ENCODE results near the gene CD6. TPM values are rescaled to one million over a fixed set of nuclear protein-coding genes. Genes with fewer than 3 reads are reported as not detected.

The CD6 gene
- total RNA-seq, 1 donor from 2014 or later, result 0.39 TPM

DNA sequence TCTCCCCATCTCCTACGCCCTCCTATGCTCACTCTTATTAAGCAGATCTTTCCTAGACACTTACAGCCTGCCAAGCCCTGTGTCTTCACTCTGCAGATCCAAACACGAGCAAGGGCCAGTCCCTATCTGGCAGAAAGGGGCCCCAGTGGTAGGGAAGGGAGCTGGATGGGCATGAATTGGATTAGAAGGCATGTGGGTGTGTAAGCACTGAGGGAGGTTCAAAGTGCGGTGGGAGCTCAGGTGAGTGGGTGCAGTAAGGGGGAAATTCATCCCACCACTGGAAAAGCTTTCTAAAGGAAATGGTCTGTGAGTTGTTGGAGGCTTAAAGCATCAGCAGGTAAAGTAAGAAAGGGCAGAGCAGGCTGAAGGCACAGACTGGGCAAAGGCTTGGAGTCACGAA, 41.7 kb upstream of the CD6 start:
- Histone ChIP-seq H3K9ac (ENCODE audit: low read length) (no peak overlapping the region), H4K20me1 (ENCODE audit: insufficient read depth, low read length) (peaks cover 24% of the 10 kb centered on the region), H3K79me2 (ENCODE audit: insufficient read depth, low read length) (peaks cover under 1% of the 10 kb centered on the region), H2AFZ (ENCODE audit: low read depth, low read length) (no peak overlapping the region), H3K9me3 (ENCODE audit: insufficient read depth, low read depth, low read length) (no peaks in the 10 kb centered on the region), H3K4me2 (ENCODE audit: low read length) (no peak overlapping the region), H3K4me1 (ENCODE audit: insufficient read depth, low read length) (peaks cover 12% of the 10 kb centered on the region), H3K27me3 (ENCODE audit: insufficient read depth, low read length) (no peaks in the 10 kb centered on the region), H3K27ac (ENCODE audit: low read depth, low read length) (no peak overlapping the region), H3K36me3 (ENCODE audit: insufficient read depth, low read length) (peaks cover 3% of the 10 kb centered on the region), H3K4me3 (ENCODE audit: insufficient read depth, low read depth, low read length) (no peak overlapping the region)
- no peak for DNase-seq (ENCODE audit: low read depth)
- Mint-ChIP-seq H3K9me3 (ENCODE audit: unreplicated experiment) (no peaks in the 10 kb centered on the region), H3K4me1 (ENCODE audit: low read depth, unreplicated experiment) (peaks cover 8% of the 10 kb centered on the region), H3K27ac (ENCODE audit: unreplicated experiment) (no peak overlapping the region), H3K27me3 (ENCODE audit: low read depth, unreplicated experiment) (no peaks in the 10 kb centered on the region), H3K4me3 (ENCODE audit: unreplicated experiment) (no peak overlapping the region), H3K36me3 (ENCODE audit: low read depth, unreplicated experiment) (peaks cover 21% of the 10 kb centered on the region)
- no peak for FAIRE-seq
- TF ChIP-seq, protein P1, sequence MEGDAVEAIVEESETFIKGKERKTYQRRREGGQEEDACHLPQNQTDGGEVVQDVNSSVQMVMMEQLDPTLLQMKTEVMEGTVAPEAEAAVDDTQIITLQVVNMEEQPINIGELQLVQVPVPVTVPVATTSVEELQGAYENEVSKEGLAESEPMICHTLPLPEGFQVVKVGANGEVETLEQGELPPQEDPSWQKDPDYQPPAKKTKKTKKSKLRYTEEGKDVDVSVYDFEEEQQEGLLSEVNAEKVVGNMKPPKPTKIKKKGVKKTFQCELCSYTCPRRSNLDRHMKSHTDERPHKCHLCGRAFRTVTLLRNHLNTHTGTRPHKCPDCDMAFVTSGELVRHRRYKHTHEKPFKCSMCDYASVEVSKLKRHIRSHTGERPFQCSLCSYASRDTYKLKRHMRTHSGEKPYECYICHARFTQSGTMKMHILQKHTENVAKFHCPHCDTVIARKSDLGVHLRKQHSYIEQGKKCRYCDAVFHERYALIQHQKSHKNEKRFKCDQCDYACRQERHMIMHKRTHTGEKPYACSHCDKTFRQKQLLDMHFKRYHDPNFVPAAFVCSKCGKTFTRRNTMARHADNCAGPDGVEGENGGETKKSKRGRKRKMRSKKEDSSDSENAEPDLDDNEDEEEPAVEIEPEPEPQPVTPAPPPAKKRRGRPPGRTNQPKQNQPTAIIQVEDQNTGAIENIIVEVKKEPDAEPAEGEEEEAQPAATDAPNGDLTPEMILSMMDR (IDR thresholded peaks at IDR 0.05; ENCODE audit: insufficient read depth, low read depth, low read length), result no peak
- no peak for TF ChIP-seq EZH2 (IDR thresholded peaks at IDR 0.05; ENCODE audit: insufficient read depth, low read length)

DNA sequence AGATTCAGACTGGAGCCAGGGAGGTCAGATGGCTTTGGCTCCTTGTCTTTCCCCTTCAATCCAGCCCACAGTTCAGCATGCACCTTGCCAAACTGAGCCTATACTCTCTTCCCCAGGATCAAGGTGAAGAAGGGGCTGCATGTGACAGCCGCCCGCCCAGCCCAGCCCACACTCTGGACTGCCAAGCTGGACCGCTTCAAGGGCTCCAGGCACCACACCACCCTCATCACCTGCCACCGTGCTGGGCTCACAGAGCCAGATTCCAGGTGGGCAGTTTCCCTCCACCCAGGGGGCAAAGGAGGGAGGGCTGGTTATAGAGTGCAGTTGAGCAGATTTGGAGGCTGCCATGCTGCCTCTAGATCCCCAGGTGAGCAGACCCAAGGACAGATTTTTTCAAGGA, 41.1 kb upstream of the CD6 start:
- DNase-seq (ENCODE audit: low read depth), result no peak
- Histone ChIP-seq H3K4me3 (ENCODE audit: insufficient read depth, low read depth, low read length) (no peak overlapping the region), H3K4me1 (ENCODE audit: insufficient read depth, low read length) (peaks cover 5% of the 10 kb centered on the region), H3K36me3 (ENCODE audit: insufficient read depth, low read length) (peaks cover 3% of the 10 kb centered on the region), H3K27ac (ENCODE audit: low read depth, low read length) (no peak overlapping the region), H4K20me1 (ENCODE audit: insufficient read depth, low read length) (peaks cover 19% of the 10 kb centered on the region), H3K4me2 (ENCODE audit: low read length) (no peak overlapping the region), H3K9me3 (ENCODE audit: insufficient read depth, low read depth, low read length) (no peaks in the 10 kb centered on the region), H3K79me2 (ENCODE audit: insufficient read depth, low read length) (no peaks in the 10 kb centered on the region), H2AFZ (ENCODE audit: low read depth, low read length) (no peak overlapping the region), H3K27me3 (ENCODE audit: insufficient read depth, low read length) (no peaks in the 10 kb centered on the region), H3K9ac (ENCODE audit: low read length) (no peak overlapping the region)
- FAIRE-seq, result no peak
- TF ChIP-seq, protein P1 (IDR thresholded peaks at IDR 0.05; ENCODE audit: insufficient read depth, low read depth, low read length), result no peak
- TF ChIP-seq EZH2 (IDR thresholded peaks at IDR 0.05; ENCODE audit: insufficient read depth, low read length), result no peak
- no peaks in the 10 kb centered on the region for H3K9me3 Mint-ChIP-seq (ENCODE audit: unreplicated experiment)
- peaks cover 21% of the 10 kb centered on the region for H3K36me3 Mint-ChIP-seq (ENCODE audit: low read depth, unreplicated experiment)
- no peaks in the 10 kb centered on the region for H3K27me3 Mint-ChIP-seq (ENCODE audit: low read depth, unreplicated experiment)
- no peak overlapping the region for H3K27ac Mint-ChIP-seq (ENCODE audit: unreplicated experiment)
- H3K4me1 Mint-ChIP-seq (ENCODE audit: low read depth, unreplicated experiment), result peaks cover 5% of the 10 kb centered on the region
- no peak overlapping the region for H3K4me3 Mint-ChIP-seq (ENCODE audit: unreplicated experiment)

- Mint-ChIP-seq H3K9me3 (ENCODE audit: unreplicated experiment) (no peaks in the 10 kb centered on the region), H3K27me3 (ENCODE audit: low read depth, unreplicated experiment) (no peaks in the 10 kb centered on the region), H3K36me3 (ENCODE audit: low read depth, unreplicated experiment) (peaks cover 19% of the 10 kb centered on the region), H3K4me3 (ENCODE audit: unreplicated experiment) (no peak overlapping the region), H3K4me1 (ENCODE audit: low read depth, unreplicated experiment) (no peaks in the 10 kb centered on the region), H3K27ac (ENCODE audit: unreplicated experiment) (no peak overlapping the region)
- Histone ChIP-seq H3K79me2 (ENCODE audit: insufficient read depth, low read length) (no peaks in the 10 kb centered on the region), H3K4me2 (ENCODE audit: low read length) (no peak overlapping the region), H2AFZ (ENCODE audit: low read depth, low read length) (no peak overlapping the region), H3K4me1 (ENCODE audit: insufficient read depth, low read length) (no peaks in the 10 kb centered on the region), H3K9ac (ENCODE audit: low read length) (no peak overlapping the region), H3K9me3 (ENCODE audit: insufficient read depth, low read depth, low read length) (no peaks in the 10 kb centered on the region), H3K36me3 (ENCODE audit: insufficient read depth, low read length) (peaks cover 3% of the 10 kb centered on the region), H3K27ac (ENCODE audit: low read depth, low read length) (no peak overlapping the region), H4K20me1 (ENCODE audit: insufficient read depth, low read length) (peaks cover 3% of the 10 kb centered on the region), H3K4me3 (ENCODE audit: insufficient read depth, low read depth, low read length) (no peak overlapping the region), H3K27me3 (ENCODE audit: insufficient read depth, low read length) (no peaks in the 10 kb centered on the region)
- FAIRE-seq (no peak), DNase-seq (ENCODE audit: low read depth) (no peak)
- TF ChIP-seq, protein P1 (IDR thresholded peaks at IDR 0.05; ENCODE audit: insufficient read depth, low read depth, low read length), result no peak
- no peak for TF ChIP-seq EZH2 (IDR thresholded peaks at IDR 0.05; ENCODE audit: insufficient read depth, low read length)
These were observed 39.6 kb upstream of the CD6 start for GRCh38 chr11:60931917-60932316.
